ENCODE results near the gene MAP2K5.
A peak's percentile ranks its signal among the peaks of the same experiment; 100 is the strongest.

The MAP2K5 gene

GRCh38 chr15:67838789-67839332 lies 296.4 kb downstream of the MAP2K5 start:
- peak; percentile 82 for DNase-seq (ENCODE audit: low spot score)

GRCh38 chr15:67839499-67839928 lies 297.0 kb downstream of the MAP2K5 start:
- DNase-seq (ENCODE audit: low spot score), result peak; percentile 78

DNA sequence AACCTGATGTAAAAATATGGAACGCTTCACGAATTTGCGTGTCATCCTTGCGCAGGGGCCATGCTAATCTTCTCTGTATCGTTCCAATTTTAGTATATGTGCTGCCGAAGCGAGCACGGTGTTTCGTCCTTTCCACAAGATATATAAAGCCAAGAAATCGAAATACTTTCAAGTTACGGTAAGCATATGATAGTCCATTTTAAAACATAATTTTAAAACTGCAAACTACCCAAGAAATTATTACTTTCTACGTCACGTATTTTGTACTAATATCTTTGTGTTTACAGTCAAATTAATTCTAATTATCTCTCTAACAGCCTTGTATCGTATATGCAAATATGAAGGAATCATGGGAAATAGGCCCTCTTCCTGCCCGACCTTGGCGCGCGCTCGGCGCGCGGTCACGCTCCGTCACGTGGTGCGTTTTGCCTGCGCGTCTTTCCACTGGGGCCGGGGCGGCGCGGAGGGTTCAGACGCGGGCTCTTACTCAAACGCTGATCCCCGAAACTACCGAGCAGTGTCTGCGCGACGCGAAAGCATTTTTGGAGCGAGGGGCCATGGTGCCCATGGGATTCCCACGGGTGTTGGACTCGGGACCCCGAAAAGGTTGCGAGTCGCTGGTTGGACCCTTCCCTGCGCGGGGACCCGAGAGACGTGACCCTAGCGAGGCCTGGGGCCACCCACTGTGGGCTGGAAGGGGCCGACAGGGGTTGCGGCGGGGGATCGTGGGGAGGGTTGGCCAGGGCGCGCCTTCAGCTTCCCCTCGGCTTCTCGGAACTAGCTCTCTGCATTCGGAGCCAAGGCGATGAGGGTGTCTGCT lies 297.6 kb downstream of the MAP2K5 start, which contains the start of gene RNU6-1:
Gene RNU6-1 (minus strand): TSS at position 117 of the 820 bp plus-strand sequence.
- peak; percentile 95 for DNase-seq (ENCODE audit: low spot score)

DNA sequence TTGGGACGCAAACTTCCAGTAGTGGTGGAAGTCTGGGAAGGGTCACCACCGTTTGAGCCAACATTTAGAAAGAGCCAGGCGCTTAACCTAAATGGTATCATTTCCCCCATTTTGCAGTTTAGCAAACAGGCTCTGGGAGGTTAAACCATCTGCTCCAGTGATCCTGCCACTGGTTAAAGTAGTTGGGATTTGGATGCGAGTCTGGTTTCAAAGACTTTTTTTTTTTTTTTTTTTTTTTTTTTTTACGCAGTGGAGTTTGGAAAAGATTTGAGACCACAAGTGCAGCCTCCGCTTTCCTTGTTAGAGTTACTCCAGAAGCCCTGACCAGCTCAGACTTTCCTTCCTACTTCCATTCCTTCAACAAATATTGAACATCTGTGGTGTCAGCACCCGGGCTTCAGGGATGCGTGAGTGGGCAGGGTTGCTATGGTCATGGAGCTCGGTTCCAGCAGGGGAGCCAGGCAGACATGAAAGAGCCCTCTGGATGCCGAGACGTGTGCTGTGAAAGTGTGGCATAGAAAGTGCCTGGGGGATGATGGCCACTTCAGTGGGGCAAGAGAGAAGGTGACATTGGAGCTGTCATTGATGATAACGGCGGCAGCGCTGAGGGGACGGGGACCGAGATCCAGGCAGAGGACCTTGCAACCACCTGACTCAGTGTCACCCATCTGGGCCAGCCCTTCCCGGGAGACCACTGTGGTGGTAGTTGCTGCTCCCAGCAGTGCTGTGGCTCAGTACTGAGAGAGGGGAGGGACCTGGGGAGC lies 298.4 kb downstream of the MAP2K5 start:
- peak; percentile 55 for DNase-seq (ENCODE audit: low spot score)

GRCh38 chr15:67841513-67841762 lies 298.9 kb downstream of the MAP2K5 start:
- DNase-seq (ENCODE audit: low spot score), result no peak

DNA sequence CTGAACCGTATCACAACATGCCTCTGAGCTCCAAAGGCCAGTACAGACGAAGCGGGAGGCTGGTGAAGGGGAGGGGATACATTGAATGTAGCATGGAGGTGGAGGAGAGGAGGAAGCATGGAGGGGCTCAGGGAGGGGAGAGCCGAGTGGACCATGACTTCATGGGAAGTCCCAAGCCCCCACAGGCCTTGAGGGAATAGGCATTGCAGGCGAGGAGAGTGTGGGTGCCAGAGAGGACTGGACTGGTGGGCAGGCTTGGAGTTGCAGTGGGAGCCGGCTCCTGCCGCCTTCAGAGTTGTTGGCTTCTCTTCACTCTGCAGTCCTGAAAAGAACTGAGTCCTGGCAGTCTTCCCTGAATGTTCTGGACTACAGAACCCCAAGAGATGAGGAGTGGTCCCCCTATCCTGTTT lies 300.6 kb downstream of the MAP2K5 start:
- DNase-seq (ENCODE audit: low spot score), result no peak

GRCh38 chr15:67843571-67844387 lies 301.3 kb downstream of the MAP2K5 start:
- peak; percentile 56 for DNase-seq (ENCODE audit: low spot score)

GRCh38 chr15:67845974-67846373 lies 303.5 kb downstream of the MAP2K5 start:
- no peak for DNase-seq (ENCODE audit: low spot score)

DNA sequence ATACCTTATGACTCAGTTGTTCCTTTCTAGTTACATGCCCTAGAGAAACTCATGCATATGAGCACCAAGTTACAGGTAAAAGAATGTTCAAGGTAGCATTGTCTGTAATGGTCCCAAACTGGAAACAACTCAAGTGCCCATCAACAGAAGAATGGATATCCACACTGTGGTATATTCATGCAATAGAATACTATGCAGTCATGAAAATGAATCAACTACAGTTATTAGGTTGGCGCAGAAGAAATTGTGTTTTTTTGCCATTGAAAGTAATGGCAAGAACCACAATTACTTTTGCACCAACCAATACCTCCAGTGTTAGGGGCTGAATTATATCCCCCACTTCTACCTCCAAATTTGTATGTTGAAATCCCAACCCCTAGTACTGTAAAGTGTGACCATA lies 307.0 kb downstream of the MAP2K5 start:
- no peak for DNase-seq (ENCODE audit: low spot score)

DNA sequence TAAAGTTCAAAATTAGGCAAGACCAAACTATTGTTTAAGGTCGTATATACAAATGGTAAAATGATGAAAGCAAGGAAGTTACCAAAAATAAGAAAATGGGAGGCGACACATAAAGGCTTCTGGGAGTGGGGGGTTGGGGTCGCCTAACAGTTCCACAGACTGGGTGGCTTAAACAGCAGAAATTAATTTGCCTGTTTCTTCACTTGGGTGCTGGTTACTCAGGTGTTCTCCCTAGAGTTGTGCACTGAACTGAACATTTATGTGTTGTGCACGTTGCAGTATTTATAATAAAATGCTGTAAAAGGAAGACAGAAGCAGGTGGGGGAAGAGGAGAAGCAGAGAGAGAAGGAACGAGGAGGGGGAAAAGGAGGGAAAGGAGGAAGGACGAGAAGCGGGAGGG lies 307.8 kb downstream of the MAP2K5 start:
- DNase-seq (ENCODE audit: low spot score), result no peak

DNA sequence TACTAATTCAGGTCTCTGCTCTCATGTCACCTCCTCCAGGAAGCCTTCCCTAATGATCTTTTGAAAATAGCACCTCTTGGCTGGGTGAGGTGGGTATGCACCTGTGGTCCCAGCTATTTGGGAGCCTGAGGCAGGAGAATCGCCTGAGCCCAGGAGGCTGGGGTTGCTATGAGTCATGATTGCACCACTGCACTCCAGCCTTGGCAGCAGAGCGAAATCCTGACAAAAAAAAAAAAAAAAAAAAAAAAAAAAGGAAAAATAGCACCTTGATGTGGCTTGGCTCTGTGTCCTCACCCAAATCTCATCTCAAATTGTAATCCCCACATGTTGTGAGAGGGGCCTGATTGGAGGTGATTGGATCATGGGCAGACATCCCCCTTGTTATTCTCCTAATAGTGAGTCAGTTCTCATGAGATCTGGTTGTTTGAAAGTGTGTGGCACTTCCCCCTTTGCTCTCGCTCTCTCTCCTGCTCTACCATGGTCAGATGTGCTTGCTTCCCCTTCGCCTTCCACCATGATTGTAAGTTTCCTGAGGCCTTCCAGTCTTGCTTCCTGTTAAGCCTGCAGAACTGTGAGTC lies 308.6 kb downstream of the MAP2K5 start:
- no peak for DNase-seq (ENCODE audit: low spot score)

GRCh38 chr15:67852418-67852817 lies 309.9 kb downstream of the MAP2K5 start:
- DNase-seq (ENCODE audit: low spot score), result no peak

DNA sequence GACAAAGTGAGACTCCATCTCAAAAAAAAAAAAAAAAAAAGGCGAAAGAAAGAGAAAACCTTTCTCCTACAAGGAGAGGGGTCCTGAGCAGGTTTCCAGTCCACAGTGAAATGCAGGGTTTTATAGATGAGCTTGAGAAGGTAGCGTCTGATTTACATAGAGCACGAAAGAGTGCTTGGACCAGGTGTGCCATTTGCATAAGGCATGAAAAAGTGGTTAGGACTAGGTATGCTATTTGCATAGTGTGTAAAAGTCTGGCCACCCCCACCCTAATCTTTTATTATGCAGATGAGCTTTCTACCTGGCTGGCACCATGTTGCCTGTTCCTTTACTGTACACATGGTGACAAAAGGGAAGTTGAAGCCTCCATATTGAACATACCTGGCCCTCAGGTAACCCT lies 311.0 kb downstream of the MAP2K5 start:
- DNase-seq (ENCODE audit: low spot score), result no peak

DNA sequence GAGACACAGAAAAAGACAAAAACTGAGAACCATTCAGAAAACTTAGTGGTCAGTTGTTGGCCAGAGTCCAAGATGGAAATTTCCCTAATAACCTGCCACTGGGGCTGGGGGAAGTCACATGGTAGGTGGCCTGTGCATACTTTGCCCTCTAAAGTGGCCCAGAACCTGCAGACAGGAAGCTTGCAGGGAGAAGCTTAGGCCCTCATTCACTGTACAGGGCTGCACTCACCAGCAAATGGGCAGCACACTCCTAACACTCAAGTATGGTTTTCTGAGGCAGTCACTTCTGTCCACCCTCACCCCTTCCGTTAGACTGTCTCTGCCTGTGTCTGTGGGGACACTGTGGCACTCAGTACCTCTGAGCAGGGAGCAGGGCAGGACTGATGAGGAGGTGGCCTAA lies 311.9 kb downstream of the MAP2K5 start:
- no peak for DNase-seq (ENCODE audit: low spot score)

DNA sequence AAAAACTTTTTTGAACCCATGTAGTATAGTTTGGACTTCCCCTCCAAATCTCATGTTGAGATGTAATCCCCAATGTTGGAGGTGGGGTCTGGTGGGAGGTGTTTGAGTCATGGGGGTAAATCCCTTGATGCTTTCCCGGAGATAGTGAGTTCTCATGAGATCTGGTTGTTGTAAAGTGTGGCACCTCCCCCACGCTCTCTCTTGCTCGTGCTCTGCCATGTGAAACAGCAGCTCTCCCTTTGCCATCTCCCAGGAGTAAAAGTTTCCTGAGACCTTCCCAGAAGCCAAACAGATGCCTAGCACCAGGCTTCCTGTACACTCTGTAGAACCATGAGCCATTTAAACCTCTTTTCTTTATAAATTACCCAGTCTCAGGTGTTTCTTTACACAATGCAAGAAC lies 313.3 kb downstream of the MAP2K5 start:
- no peak for DNase-seq (ENCODE audit: low spot score)
